Activated B cell treated with CpG ODN at 0.5 μM for 24 hours (primary cell): ENCODE data around the gene ITGA7. TPM values are rescaled to one million over a fixed set of nuclear protein-coding genes. Genes with fewer than 3 reads are reported as not detected.

Experiments used
- ATAC-seq: fragments of 200-7000 bp; cut with Tn5 transposase; one replicate; pipeline ENCODE4 v1.10.0; 2021; ENCODE audit warnings: low read depth, mild to moderate bottlenecking, moderate library complexity
- CTCF ChIA-PET: fragments of 350-600 bp; sonication (Branson Sonifier 250); formaldehyde crosslinking; loops from one replicate; lab custom pipeline; 2021; ENCODE audit warnings: antibody characterized with exemption; lab: Charles Lee
- POLR2A ChIA-PET: fragments of 350-600 bp; sonication (Branson Sonifier 250); formaldehyde crosslinking; loops from one replicate; lab custom pipeline; 2021; ENCODE audit warnings: antibody characterized with exemption; lab: Charles Lee
- DNase-seq: peaks from one replicate; pipeline ENCODE4 v3.0.0; 2022
- H3K27ac Mint-ChIP-seq: one replicate; pipeline ENCODE4 v1.8.0; 2020; ENCODE audit warnings: mixed read lengths
- H3K27me3 Mint-ChIP-seq: one replicate; pipeline ENCODE4 v1.8.0; 2021; ENCODE audit warnings: mixed read lengths
- H3K36me3 Mint-ChIP-seq: one replicate; pipeline ENCODE4 v1.8.0; 2021; ENCODE audit warnings: low read depth, mixed read lengths
- H3K4me1 Mint-ChIP-seq: one replicate; pipeline ENCODE4 v1.8.0; 2021; ENCODE audit warnings: mixed read lengths
- H3K4me3 Mint-ChIP-seq: one replicate; pipeline ENCODE4 v1.8.0; 2020; ENCODE audit warnings: mild to moderate bottlenecking, mixed read lengths
- H3K9me3 Mint-ChIP-seq: one replicate; pipeline ENCODE4 v1.8.0; 2020; ENCODE audit warnings: mixed read lengths
- CTCF ChIP-seq: fragments of 200-600 bp; IDR thresholded peaks from one replicate; pipeline ENCODE4 v1.8.0; 2022; ENCODE audit warnings: antibody characterized with exemption, mild to moderate bottlenecking
- intact Hi-C: fragments of 100-400 bp; cut with micrococcal nuclease; formaldehyde crosslinking; loops from one replicate; pipeline ENCODE4 v1.15.1; 2024
- total RNA-seq: library from RNA; stranded (reverse); gene quantifications from 2 replicates; pipeline ENCODE4 v1.2.3, GENCODE V29; 2022

ITGA7 gene
- total RNA-seq, 1 donor from 2014 or later, result 1.4 TPM

DNA sequence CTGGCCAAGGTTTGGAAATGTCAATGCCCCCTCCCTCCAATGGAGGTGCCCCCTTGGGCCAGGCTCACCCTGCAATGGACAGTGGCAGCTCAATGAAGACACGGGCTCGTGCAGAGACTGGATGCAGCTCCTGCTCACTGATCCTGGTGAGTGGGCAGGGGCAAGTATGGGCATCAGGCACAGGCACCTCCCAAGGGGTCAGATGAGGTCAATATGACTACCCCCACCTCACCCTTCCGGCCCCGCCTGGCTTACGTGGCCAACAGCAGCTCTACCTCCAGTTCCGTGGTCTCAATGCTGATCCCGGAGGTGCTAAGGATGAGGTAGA, 13.6 kb downstream of the ITGA7 start:
- ChIA-PET CTCF (no interaction called here), POLR2A (no interaction called here)
- Mint-ChIP-seq H3K9me3 (no peaks in the 10 kb centered on the region), H3K4me1 (no peaks in the 10 kb centered on the region), H3K4me3 (no peak overlapping the region), H3K27ac (no peak overlapping the region), H3K27me3 (peaks cover 8% of the 10 kb centered on the region), H3K36me3 (no peaks in the 10 kb centered on the region)
- ATAC-seq (no peak), DNase-seq (no peak)
- no peak for TF ChIP-seq CTCF
- intact Hi-C loops, result no loop called here

GRCh38 chr12:55693323-55694187, 14.1 kb downstream of the ITGA7 start:
- H3K27me3 Mint-ChIP-seq, result peaks cover 8% of the 10 kb centered on the region
- POLR2A ChIA-PET, result no interaction called here
- ATAC-seq, result no peak
- no peaks in the 10 kb centered on the region for H3K9me3 Mint-ChIP-seq
- H3K27ac Mint-ChIP-seq, result no peak overlapping the region
- H3K36me3 Mint-ChIP-seq, result no peaks in the 10 kb centered on the region
- DNase-seq, result no peak
- intact Hi-C loops, result no loop called here
- no peak for TF ChIP-seq CTCF
- no peaks in the 10 kb centered on the region for H3K4me1 Mint-ChIP-seq
- no peak overlapping the region for H3K4me3 Mint-ChIP-seq
- CTCF ChIA-PET, result no interaction called here

GRCh38 chr12:55692631-55693322, 14.9 kb downstream of the ITGA7 start:
- intact Hi-C loops, result no loop called here
- Mint-ChIP-seq H3K4me1 (peaks cover 1% of the 10 kb centered on the region), H3K9me3 (no peaks in the 10 kb centered on the region), H3K36me3 (no peaks in the 10 kb centered on the region), H3K27me3 (peaks cover 8% of the 10 kb centered on the region), H3K27ac (no peak overlapping the region), H3K4me3 (no peak overlapping the region)
- no peak for TF ChIP-seq CTCF
- POLR2A ChIA-PET, result no interaction called here
- no peak for ATAC-seq
- CTCF ChIA-PET, result no interaction called here
- no peak for DNase-seq

DNA sequence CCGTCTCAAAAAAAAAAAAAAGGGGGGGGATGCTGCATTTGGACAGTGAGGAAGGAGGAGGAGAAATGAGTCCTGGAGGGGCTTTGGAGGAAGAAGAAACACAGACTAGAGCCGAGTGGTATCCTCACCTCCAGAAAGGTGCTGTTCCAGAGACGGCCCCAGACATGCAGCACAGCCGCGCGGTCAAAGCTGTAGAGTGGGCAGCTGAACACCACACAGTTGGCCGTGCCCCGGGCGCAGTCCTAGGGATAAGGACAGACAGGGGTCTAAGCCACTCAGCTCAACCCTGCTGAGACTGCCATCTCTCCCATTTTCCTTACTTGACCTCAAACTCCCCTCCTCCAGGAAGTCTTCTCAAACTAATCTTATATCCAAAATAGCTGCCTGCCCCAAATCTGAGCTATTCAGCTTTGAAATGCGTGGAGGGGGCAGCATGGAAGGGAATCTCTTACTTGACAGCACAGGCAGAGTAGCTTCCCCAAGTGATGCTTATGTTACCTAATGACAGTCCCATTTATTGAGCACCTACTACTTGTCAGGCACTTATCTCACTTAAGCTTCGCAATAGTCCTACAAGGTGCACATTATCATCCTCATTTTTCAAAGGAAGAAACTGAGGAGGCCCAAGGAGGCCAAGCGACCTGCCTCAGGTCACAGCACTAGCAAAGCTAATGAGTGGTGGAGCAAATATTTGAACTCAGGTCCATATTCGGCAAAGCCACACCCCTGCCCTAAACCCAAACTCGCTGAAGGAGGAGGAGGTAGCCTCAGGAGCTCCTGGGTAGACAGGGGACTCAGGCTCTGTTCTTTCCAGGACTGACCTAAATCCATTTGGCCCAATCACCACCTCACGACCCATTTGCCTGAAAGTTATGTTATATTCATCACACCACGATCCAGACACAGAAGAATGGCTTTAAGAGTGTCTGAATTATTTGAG, 18.7 kb downstream of the ITGA7 start:
- Mint-ChIP-seq H3K27ac (no peak overlapping the region), H3K4me3 (no peak overlapping the region), H3K4me1 (peaks cover 12% of the 10 kb centered on the region), H3K9me3 (no peaks in the 10 kb centered on the region), H3K36me3 (no peaks in the 10 kb centered on the region), H3K27me3 (no peaks in the 10 kb centered on the region)
- ChIA-PET POLR2A (no interaction called here), CTCF (no interaction called here)
- intact Hi-C loops, result no loop called here
- ATAC-seq, result no peak
- TF ChIP-seq CTCF, result no peak
- no peak for DNase-seq

DNA sequence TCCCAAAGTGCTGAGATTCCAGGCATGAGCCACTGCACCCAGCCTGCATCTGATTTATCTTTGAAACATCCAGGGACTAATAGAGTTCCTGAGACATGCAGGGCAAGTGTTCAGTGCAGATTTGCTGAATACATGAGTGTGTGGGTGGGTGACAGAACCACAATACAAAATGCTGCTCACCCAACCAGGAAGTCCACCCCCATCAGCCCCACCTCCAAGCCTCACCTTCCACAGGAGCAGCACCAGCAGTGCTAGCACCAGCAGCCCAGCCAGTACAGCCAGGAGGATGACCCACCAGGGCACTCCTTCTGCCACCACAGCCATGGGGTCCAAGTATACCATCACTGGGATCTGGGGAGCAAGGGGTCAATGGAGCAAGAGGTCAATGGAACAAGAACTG, 20.0 kb downstream of the ITGA7 start:
- ChIA-PET POLR2A (no interaction called here), CTCF (no interaction called here)
- no peak for ATAC-seq
- H3K4me3 Mint-ChIP-seq, result no peak overlapping the region
- H3K4me1 Mint-ChIP-seq, result peaks cover 21% of the 10 kb centered on the region
- no peak overlapping the region for H3K27ac Mint-ChIP-seq
- intact Hi-C loops, result no loop called here
- no peaks in the 10 kb centered on the region for H3K9me3 Mint-ChIP-seq
- no peaks in the 10 kb centered on the region for H3K27me3 Mint-ChIP-seq
- no peak for DNase-seq
- no peaks in the 10 kb centered on the region for H3K36me3 Mint-ChIP-seq
- no peak for TF ChIP-seq CTCF
